CD8-positive, alpha-beta memory T cell (primary cell): Measurements from ENCODE around the gene CENPVL1. TPM values are rescaled to one million over a fixed set of nuclear protein-coding genes. Genes with fewer than 3 reads are reported as not detected.
"Not testable (repeated sequence)": the region's sequence is repeated elsewhere in the genome, so short reads cannot be mapped to it uniquely, and the experiment has no call there.

Experiments
- CTCF ChIA-PET: fragments of 350-600 bp; sonication (Branson Sonifier 250); formaldehyde crosslinking; loops from one replicate; lab custom pipeline; 2021; ENCODE audit warnings: antibody characterized with exemption; lab: Charles Lee
- POLR2A ChIA-PET: fragments of 350-600 bp; sonication (Branson Sonifier 250); formaldehyde crosslinking; loops from one replicate; lab custom pipeline; 2021; ENCODE audit warnings: antibody characterized with exemption; lab: Charles Lee
- DNase-seq, 5 donors: peaks; one replicate each; pipeline versions ENCODE4 v3.0.0 to v3.0.0-alpha.2; 2020 to 2022; ENCODE audit warnings: mixed read lengths in 1 of 5
- H3K27ac ChIP-seq: one replicate; pipeline ENCODE4 v1.7.0; 2013; ENCODE audit warnings: low read depth, mild to moderate bottlenecking, low read length, moderate library complexity
- H3K27me3 ChIP-seq: 2 replicates; pipeline ENCODE4 v1.7.0; 2013; ENCODE audit warnings: low read length, mild to moderate bottlenecking; ENCODE audit not compliant: insufficient read depth, poor library complexity, severe bottlenecking
- H3K36me3 ChIP-seq: 2 replicates; pipeline ENCODE4 v1.7.0; 2013; ENCODE audit warnings: mild to moderate bottlenecking, low read length, moderate library complexity; ENCODE audit not compliant: insufficient read depth
- H3K4me1 ChIP-seq: 2 replicates; pipeline ENCODE4 v1.7.0; 2013; ENCODE audit warnings: mild to moderate bottlenecking, low read length, moderate library complexity; ENCODE audit not compliant: insufficient read depth
- H3K4me3 ChIP-seq: 2 replicates; pipeline ENCODE4 v1.7.0; 2013; ENCODE audit warnings: mild to moderate bottlenecking, low read length
- H3K9me3 ChIP-seq: 2 replicates; pipeline ENCODE4 v1.7.0; 2013; ENCODE audit warnings: mild to moderate bottlenecking, low read length
- H3K27ac Mint-ChIP-seq, 8 donors: one replicate each; pipeline ENCODE4 v1.8.0; 2020 to 2021; ENCODE audit warnings: mixed read lengths in 8 of 8, mild to moderate bottlenecking in 6 of 8, inconsistent platforms in 3 of 8, moderate library complexity in 3 of 8
- H3K27me3 Mint-ChIP-seq, 2 donors: one replicate each; pipeline ENCODE4 v1.8.0; 2020 to 2021; ENCODE audit warnings: mixed read lengths in 2 of 2, mild to moderate bottlenecking in 1 of 2, moderate library complexity in 1 of 2
- H3K36me3 Mint-ChIP-seq, 3 donors: one replicate each; pipeline ENCODE4 v1.8.0; 2020 to 2021; ENCODE audit warnings: mixed read lengths in 3 of 3, inconsistent platforms in 1 of 3, mild to moderate bottlenecking in 1 of 3
- H3K4me1 Mint-ChIP-seq, 3 donors: one replicate each; pipeline ENCODE4 v1.8.0; 2020 to 2021; ENCODE audit warnings: mixed read lengths in 3 of 3, inconsistent platforms in 1 of 3, mild to moderate bottlenecking in 1 of 3
- H3K4me3 Mint-ChIP-seq, 7 donors: one replicate each; pipeline ENCODE4 v1.8.0; 2020 to 2021; ENCODE audit warnings: mixed read lengths in 7 of 7, mild to moderate bottlenecking in 6 of 7, moderate library complexity in 4 of 7, inconsistent platforms in 2 of 7
- H3K9me3 Mint-ChIP-seq, 5 donors: one replicate each; pipeline ENCODE4 v1.8.0; 2020 to 2022; ENCODE audit warnings: mixed read lengths in 5 of 5, mild to moderate bottlenecking in 3 of 5, moderate library complexity in 2 of 5, inconsistent platforms in 1 of 5
- polyA plus RNA-seq: library from polyadenylated mRNA; unstranded; fragments of 300-500 nt; fragmentation: Illumina TruSeq; gene quantifications from one replicate; pipeline ENCODE4 v1.2.3, GENCODE V29; 2021
- total RNA-seq, 2 experiments: library from RNA; stranded (reverse); gene quantifications; one replicate each; pipeline ENCODE4 v1.2.3, GENCODE V29; 2021

Gene CENPVL1
- total RNA-seq (not detected), polyA plus RNA-seq (not detected)

DNA sequence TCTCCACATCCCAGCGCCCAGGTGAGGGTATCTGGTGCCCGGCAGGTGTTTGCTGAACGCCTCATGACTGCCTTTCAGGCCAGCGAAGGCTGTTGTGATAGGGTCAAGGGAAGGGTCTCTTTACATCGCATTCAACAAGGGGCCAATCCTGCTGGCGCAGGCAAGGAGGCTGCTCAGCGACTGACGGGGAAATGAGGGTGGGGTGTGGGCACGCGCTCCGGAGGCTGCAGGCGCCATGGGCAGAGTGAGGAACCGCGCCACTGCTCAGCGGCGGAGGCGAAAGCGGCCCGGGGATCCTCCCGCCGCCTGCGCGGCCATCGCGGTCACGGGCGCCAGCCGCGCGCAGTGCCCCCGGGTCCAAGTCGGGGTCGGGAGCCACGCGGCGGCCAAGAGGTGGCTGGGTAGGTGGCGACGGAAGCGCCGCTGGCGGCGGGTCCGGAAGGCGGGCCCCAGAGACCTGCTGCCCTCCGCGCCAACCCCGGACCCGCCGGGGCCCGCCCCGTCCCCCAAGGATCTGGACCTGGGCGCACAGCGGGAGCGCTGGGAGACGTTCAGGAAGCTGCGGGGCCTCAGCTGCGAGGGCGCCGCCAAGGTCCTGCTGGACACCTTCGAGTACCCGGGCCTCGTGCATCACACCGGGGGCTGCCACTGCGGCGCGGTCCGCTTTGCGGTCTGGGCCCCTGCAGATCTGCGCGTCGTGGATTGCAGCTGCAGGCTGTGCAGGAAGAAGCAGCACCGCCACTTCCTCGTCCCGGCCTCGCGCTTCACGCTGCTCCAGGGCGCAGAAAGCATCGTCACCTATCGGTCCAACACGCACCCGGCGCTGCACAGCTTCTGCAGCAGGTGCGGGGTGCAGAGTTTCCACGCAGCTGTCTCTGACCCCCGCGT lies at the start of gene CENPVL1:
Gene CENPVL1 (plus strand): TSS at position 236 of the 888 bp plus-strand sequence. CDS start 0 bp downstream, at position 236.
- DNase-seq, H3K27me3 Mint-ChIP-seq, H3K36me3 Mint-ChIP-seq, H3K27ac ChIP-seq, H3K4me1 Mint-ChIP-seq, H3K27ac Mint-ChIP-seq, H3K36me3 ChIP-seq, H3K4me1 ChIP-seq, CTCF ChIA-PET, H3K27me3 ChIP-seq, H3K9me3 ChIP-seq, H3K4me3 ChIP-seq, H3K9me3 Mint-ChIP-seq, POLR2A ChIA-PET, H3K4me3 Mint-ChIP-seq: not testable (repeated sequence)

DNA sequence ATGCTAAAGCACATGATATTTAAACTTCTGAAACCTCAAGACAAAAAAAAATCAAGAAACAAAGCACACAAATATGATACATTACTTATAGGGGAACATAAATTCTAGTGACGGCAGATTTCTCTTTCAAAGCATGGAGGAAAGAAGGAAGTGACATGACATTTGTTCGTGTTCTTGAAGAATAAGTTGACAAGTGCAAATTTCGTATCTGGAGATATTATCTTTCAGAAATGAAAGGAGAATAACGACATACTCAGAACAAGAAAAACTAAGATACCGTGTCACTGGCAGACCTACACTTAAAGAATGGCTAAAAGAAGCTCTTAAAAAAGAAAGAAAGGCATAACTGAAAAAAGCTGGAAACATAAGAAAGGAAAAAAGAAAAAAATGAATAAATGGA lies 44.3 kb upstream of the CENPVL1 start:
- H3K36me3 ChIP-seq: no peaks in the 10 kb centered on the region
- H3K36me3 Mint-ChIP-seq: no peaks in the 10 kb centered on the region
- ChIA-PET POLR2A (no interaction called here), CTCF (no interaction called here)
- H3K27ac ChIP-seq: no peak overlapping the region
- no peaks in the 10 kb centered on the region for H3K27me3 ChIP-seq
- no peaks in the 10 kb centered on the region for H3K9me3 Mint-ChIP-seq
- H3K27me3 Mint-ChIP-seq: peaks cover 12 to 19% of the 10 kb centered on the region in 2 donors
- H3K27ac Mint-ChIP-seq: no peak overlapping the region
- DNase-seq: no peak
- H3K4me3 ChIP-seq: no peak overlapping the region
- no peaks in the 10 kb centered on the region for H3K4me1 Mint-ChIP-seq
- H3K4me3 Mint-ChIP-seq: no peak overlapping the region
- H3K9me3 ChIP-seq: no peaks in the 10 kb centered on the region
- no peaks in the 10 kb centered on the region for H3K4me1 ChIP-seq

DNA sequence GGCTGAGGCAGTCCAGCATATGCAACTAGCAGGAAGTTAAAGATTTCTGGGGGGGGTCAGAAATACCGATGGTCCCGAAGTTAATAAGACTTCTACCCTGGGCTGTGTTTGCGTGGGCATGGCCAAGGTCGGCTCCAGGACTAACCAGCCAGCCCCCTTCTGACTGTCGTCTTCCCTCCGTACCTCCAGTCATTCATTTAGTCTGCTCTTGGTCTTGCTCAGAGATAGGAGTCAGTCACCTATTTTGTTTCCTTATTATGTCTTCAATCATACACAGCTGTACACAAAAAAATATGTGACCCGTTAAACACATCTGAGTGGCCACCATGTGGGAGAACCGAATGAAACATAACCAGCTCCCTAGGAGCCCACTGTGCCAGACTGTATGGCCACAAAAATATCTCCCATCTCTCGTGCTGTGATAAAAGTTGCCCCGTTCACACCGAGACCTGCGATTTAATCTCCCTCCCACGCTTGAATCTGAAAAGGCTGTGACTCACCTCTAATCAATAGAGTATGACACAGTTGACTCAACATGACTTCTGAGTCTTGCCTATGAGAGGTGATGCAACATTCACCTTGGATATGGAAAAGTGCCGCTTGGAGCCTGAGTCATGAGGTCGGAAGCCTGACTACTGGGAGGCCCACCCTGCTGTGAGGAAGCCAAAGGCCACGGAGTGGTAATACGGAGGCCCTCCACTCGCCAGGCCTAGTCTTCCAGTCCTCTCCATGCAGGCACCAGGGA lies 30.5 kb upstream of the CENPVL1 start:
- H3K9me3 Mint-ChIP-seq, POLR2A ChIA-PET: not testable (repeated sequence)

DNA sequence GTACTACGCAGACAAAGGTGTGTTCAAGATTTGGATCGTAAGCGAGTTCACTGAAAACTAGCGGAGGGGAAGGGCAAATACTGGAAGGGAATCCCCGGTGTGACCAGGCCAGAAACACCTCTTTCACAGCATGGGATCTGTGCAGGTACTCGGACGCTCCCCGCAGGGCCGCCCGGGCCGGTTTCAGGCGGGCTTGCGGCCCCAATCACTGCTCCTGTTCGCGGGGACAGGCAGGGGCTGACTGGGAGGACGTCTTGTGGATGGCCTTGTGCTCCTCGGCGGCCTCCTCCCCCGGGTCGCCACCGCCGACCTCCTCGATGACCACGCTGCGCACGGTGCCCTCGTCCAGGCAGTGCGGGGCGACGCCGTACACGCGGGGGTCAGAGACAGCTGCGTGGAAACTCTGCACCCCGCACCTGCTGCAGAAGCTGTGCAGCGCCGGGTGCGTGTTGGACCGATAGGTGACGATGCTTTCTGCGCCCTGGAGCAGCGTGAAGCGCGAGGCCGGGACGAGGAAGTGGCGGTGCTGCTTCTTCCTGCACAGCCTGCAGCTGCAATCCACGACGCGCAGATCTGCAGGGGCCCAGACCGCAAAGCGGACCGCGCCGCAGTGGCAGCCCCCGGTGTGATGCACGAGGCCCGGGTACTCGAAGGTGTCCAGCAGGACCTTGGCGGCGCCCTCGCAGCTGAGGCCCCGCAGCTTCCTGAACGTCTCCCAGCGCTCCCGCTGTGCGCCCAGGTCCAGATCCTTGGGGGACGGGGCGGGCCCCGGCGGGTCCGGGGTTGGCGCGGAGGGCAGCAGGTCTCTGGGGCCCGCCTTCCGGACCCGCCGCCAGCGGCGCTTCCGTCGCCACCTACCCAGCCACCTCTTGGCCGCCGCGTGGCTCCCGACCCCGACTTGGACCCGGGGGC lies 28.2 kb upstream of the CENPVL1 start:
- H3K9me3 Mint-ChIP-seq, POLR2A ChIA-PET, CTCF ChIA-PET, H3K36me3 ChIP-seq, H3K27me3 ChIP-seq, H3K27ac ChIP-seq, H3K36me3 Mint-ChIP-seq, H3K27me3 Mint-ChIP-seq, H3K27ac Mint-ChIP-seq, H3K4me3 ChIP-seq, H3K4me1 Mint-ChIP-seq, H3K9me3 ChIP-seq, DNase-seq, H3K4me1 ChIP-seq, H3K4me3 Mint-ChIP-seq: not testable (repeated sequence)

More for the DNA sequence above, 30.5 kb upstream of the CENPVL1 start:
- H3K27me3 Mint-ChIP-seq, DNase-seq, H3K27me3 ChIP-seq, H3K4me3 ChIP-seq, H3K27ac ChIP-seq, H3K9me3 ChIP-seq, CTCF ChIA-PET, H3K4me1 Mint-ChIP-seq, H3K4me3 Mint-ChIP-seq, H3K27ac Mint-ChIP-seq, H3K4me1 ChIP-seq, H3K36me3 ChIP-seq, H3K36me3 Mint-ChIP-seq: not testable (repeated sequence)

DNA sequence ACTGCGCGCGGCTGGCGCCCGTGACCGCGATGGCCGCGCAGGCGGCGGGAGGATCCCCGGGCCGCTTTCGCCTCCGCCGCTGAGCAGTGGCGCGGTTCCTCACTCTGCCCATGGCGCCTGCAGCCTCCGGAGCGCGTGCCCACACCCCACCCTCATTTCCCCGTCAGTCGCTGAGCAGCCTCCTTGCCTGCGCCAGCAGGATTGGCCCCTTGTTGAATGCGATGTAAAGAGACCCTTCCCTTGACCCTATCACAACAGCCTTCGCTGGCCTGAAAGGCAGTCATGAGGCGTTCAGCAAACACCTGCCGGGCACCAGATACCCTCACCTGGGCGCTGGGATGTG lies 27.6 kb upstream of the CENPVL1 start, which contains the start of gene CENPVL2:
Gene CENPVL2 (minus strand): TSS at position 112 of the 343 bp plus-strand sequence. CDS start 0 bp downstream, at position 112.
- H3K4me3 Mint-ChIP-seq: not testable (repeated sequence)

DNA sequence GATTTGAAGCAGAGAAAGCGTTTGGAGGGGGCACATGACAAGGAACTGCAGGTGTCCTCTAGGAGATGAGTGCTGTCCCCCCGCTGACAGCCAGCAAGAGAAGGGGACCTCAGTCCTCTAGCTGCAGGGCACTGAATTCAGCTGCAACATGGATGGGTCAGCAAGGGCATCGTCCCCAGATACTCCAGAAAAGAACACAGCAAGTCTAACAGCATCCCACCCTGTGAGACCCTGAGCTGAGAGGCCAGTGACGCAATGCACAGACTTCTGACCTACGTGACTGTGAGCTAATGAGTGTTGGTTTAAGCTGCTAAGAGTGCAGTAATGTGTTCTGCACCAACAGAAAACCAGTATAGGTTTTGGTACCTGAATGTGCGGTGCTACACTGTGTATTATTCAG lies 16.1 kb upstream of the CENPVL1 start:
- no peaks in the 10 kb centered on the region for H3K9me3 Mint-ChIP-seq
- H3K4me1 Mint-ChIP-seq: no peaks in the 10 kb centered on the region
- no peak overlapping the region for H3K4me3 Mint-ChIP-seq
- H3K36me3 Mint-ChIP-seq: no peaks in the 10 kb centered on the region
- DNase-seq: no peak
- no peak overlapping the region for H3K27ac Mint-ChIP-seq
- H3K4me3 ChIP-seq: no peak overlapping the region
- CTCF ChIA-PET: no interaction called here
- POLR2A ChIA-PET: no interaction called here
- no peaks in the 10 kb centered on the region for H3K36me3 ChIP-seq
- no peaks in the 10 kb centered on the region for H3K27me3 ChIP-seq
- peaks cover 9 to 29% of the 10 kb centered on the region in 2 donors for H3K27me3 Mint-ChIP-seq
- no peaks in the 10 kb centered on the region for H3K9me3 ChIP-seq
- no peaks in the 10 kb centered on the region for H3K4me1 ChIP-seq
- no peak overlapping the region for H3K27ac ChIP-seq

More for the DNA sequence above, 27.6 kb upstream of the CENPVL1 start, which contains the start of gene CENPVL2:
- H3K36me3 ChIP-seq, H3K27me3 Mint-ChIP-seq, H3K4me3 ChIP-seq, CTCF ChIA-PET, H3K27ac Mint-ChIP-seq, H3K27me3 ChIP-seq, H3K27ac ChIP-seq, H3K9me3 ChIP-seq, H3K4me1 ChIP-seq, H3K4me1 Mint-ChIP-seq, DNase-seq, POLR2A ChIA-PET, H3K36me3 Mint-ChIP-seq, H3K9me3 Mint-ChIP-seq: not testable (repeated sequence)

DNA sequence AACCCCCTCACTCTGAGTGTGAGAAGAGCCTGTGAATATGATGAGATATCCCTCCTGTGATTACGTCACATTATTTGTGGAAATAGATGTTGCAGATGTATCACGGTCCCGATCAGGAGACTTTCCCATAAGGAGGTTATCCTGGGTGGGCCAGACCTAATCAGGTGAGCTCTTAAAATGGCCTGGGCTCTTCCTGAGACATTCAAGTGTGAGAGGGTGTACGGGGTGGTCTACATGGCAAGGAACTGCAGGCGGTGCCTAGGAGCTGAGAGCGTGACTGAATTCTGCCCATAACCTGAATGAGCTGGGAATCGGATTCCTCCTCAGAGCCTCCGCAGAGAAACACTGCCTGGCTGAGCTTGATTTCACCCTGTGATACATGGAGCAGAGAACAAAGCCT lies 12.9 kb upstream of the CENPVL1 start:
- Histone ChIP-seq H3K27me3 (no peaks in the 10 kb centered on the region), H3K36me3 (no peaks in the 10 kb centered on the region), H3K9me3 (no peaks in the 10 kb centered on the region), H3K4me1 (no peaks in the 10 kb centered on the region), H3K4me3 (no peak overlapping the region), H3K27ac (no peak overlapping the region)
- Mint-ChIP-seq H3K4me1 (no peaks in the 10 kb centered on the region), H3K4me3 (no peak overlapping the region), H3K9me3 (no peaks in the 10 kb centered on the region), H3K27ac (peak overlapping the region in 1 of 8 donors; percentile 70), H3K36me3 (no peaks in the 10 kb centered on the region), H3K27me3 (peaks cover 11 to 36% of the 10 kb centered on the region in 2 donors)
- POLR2A ChIA-PET: no interaction called here
- CTCF ChIA-PET: no interaction called here
- DNase-seq: no peak
